Measurements from ENCODE around the gene RARRES2.

RARRES2 gene

GRCh38 chr7:150374026-150374425 lies 32.6 kb upstream of the RARRES2 start:
- Histone ChIP-seq H3K9me3 (ENCODE audit: control insufficient read depth, insufficient read depth, low read length) (no peaks in the 10 kb centered on the region), H3F3A (ENCODE audit: control insufficient read depth, insufficient read depth) (peaks cover 31% of the 10 kb centered on the region), H4K20me1 (ENCODE audit: control insufficient read depth, insufficient read depth, low read depth, low read length) (peaks cover 12% of the 10 kb centered on the region), H3K4me1 (ENCODE audit: control insufficient read depth, low read length) (peaks cover 68% of the 10 kb centered on the region), H3K27me3 (ENCODE audit: control insufficient read depth, low read length) (no peaks in the 10 kb centered on the region), H3K4me3 (ENCODE audit: low read length) (no peak overlapping the region), H3K79me2 (ENCODE audit: control insufficient read depth, low read length) (peaks cover 57% of the 10 kb centered on the region), H3K36me3 (ENCODE audit: control insufficient read depth, low read length) (peaks cover 61% of the 10 kb centered on the region), H3K9me2 (replicated peaks; ENCODE audit: control insufficient read depth, low read length) (no peaks in the 10 kb centered on the region), H3K4me2 (ENCODE audit: low read length) (no peak overlapping the region), H3K27ac (ENCODE audit: low read depth, low read length) (no peak overlapping the region)
- TF ChIP-seq, protein P1, sequence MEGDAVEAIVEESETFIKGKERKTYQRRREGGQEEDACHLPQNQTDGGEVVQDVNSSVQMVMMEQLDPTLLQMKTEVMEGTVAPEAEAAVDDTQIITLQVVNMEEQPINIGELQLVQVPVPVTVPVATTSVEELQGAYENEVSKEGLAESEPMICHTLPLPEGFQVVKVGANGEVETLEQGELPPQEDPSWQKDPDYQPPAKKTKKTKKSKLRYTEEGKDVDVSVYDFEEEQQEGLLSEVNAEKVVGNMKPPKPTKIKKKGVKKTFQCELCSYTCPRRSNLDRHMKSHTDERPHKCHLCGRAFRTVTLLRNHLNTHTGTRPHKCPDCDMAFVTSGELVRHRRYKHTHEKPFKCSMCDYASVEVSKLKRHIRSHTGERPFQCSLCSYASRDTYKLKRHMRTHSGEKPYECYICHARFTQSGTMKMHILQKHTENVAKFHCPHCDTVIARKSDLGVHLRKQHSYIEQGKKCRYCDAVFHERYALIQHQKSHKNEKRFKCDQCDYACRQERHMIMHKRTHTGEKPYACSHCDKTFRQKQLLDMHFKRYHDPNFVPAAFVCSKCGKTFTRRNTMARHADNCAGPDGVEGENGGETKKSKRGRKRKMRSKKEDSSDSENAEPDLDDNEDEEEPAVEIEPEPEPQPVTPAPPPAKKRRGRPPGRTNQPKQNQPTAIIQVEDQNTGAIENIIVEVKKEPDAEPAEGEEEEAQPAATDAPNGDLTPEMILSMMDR (IDR thresholded peaks at IDR 0.05; ENCODE audit: low read depth, low read length, poor library complexity, severe bottlenecking) = no peak
- no peak for TF ChIP-seq EZH2phosphoT487 (IDR thresholded peaks at IDR 0.05; ENCODE audit: borderline replicate concordance, low read length)

DNA sequence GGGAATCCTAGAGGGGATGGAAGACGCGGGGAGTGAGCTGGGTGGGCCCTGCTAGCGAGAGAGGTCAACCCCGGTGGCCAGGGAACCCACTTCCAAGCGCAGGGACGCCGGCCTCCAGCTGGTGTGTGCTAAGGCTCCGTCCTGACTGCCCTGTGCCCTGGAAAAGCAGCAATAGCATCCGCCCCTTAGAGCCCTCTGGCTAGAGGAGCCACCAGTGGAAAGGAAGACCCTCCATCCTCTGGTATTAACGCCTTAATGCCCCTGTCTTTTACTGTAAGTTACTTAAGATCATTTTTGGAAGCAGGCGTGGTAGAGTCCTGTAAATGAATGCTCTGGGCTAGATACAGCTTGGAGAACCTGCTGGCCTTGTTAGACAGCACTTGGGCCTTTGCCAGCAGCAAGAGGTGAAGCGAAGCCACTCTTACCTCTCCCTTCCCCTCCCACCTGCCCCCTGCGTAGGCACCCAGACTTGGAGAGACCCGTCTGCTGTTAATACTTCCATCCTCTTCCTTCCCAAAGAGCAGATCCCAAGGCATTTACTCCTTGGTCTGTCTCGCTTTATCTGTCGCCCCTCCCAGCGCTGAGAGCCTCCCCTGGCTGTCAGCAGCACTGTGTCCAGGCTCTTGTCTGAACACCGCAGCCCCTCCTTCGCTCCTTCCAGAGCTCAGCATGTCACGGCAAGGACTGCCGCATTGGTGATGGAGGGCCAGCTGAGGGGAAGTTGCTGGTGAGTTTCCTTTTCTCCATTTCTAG lies 31.8 kb upstream of the RARRES2 start:
- H3K4me3 ChIP-seq (ENCODE audit: low read length) = no peak overlapping the region
- H3K79me2 ChIP-seq (ENCODE audit: control insufficient read depth, low read length) = peaks cover 64% of the 10 kb centered on the region
- peaks cover 27% of the 10 kb centered on the region for H3F3A ChIP-seq (ENCODE audit: control insufficient read depth, insufficient read depth)
- H3K9me2 ChIP-seq (replicated peaks; ENCODE audit: control insufficient read depth, low read length) = no peaks in the 10 kb centered on the region
- H3K27ac ChIP-seq (ENCODE audit: low read depth, low read length) = no peak overlapping the region
- H3K4me1 ChIP-seq (ENCODE audit: control insufficient read depth, low read length) = peaks cover 66% of the 10 kb centered on the region
- H3K4me2 ChIP-seq (ENCODE audit: low read length) = 0 out of 2 replicates have a peak overlapping the region, but pooled peaks have one; percentile 14
- no peaks in the 10 kb centered on the region for H3K27me3 ChIP-seq (ENCODE audit: control insufficient read depth, low read length)
- no peaks in the 10 kb centered on the region for H3K9me3 ChIP-seq (ENCODE audit: control insufficient read depth, insufficient read depth, low read length)
- peaks cover 62% of the 10 kb centered on the region for H3K36me3 ChIP-seq (ENCODE audit: control insufficient read depth, low read length)
- TF ChIP-seq EZH2phosphoT487 (IDR thresholded peaks at IDR 0.05; ENCODE audit: borderline replicate concordance, low read length) = no peak
- TF ChIP-seq, protein P1 (IDR thresholded peaks at IDR 0.05; ENCODE audit: low read depth, low read length, poor library complexity, severe bottlenecking) = no peak
- peaks cover 12% of the 10 kb centered on the region for H4K20me1 ChIP-seq (ENCODE audit: control insufficient read depth, insufficient read depth, low read depth, low read length)

DNA sequence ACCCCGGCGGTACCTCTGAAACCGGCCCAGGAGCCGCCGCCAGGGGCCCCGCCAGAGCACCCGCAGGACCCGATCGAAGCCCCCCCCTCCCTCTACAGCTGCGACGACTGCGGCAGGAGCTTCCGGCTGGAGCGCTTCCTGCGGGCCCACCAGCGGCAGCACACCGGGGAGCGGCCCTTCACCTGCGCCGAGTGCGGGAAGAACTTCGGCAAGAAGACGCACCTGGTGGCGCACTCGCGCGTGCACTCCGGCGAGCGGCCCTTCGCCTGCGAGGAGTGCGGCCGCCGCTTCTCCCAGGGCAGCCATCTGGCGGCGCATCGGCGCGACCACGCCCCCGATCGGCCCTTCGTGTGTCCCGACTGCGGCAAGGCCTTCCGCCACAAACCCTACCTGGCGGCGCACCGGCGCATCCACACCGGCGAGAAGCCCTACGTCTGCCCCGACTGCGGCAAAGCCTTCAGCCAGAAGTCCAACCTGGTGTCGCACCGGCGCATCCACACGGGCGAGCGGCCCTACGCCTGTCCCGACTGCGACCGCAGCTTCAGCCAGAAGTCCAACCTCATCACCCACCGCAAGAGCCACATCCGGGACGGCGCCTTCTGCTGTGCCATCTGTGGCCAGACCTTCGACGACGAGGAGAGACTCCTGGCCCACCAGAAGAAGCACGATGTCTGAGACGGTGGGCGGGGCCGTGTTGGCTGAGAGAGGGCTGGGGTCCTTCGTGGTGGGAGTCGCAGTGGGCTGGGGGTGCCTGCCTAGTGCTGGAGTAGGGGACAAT lies 31.0 kb upstream of the RARRES2 start:
- Histone ChIP-seq H3K9me3 (ENCODE audit: control insufficient read depth, insufficient read depth, low read length) (no peaks in the 10 kb centered on the region), H3K4me3 (ENCODE audit: low read length) (no peak overlapping the region), H3K79me2 (ENCODE audit: control insufficient read depth, low read length) (peaks cover 64% of the 10 kb centered on the region), H3K4me1 (ENCODE audit: control insufficient read depth, low read length) (peaks cover 66% of the 10 kb centered on the region), H4K20me1 (ENCODE audit: control insufficient read depth, insufficient read depth, low read depth, low read length) (peaks cover 12% of the 10 kb centered on the region), H3K4me2 (ENCODE audit: low read length) (no peak overlapping the region), H3F3A (ENCODE audit: control insufficient read depth, insufficient read depth) (peaks cover 24% of the 10 kb centered on the region), H3K27me3 (ENCODE audit: control insufficient read depth, low read length) (no peaks in the 10 kb centered on the region), H3K9me2 (replicated peaks; ENCODE audit: control insufficient read depth, low read length) (no peaks in the 10 kb centered on the region), H3K36me3 (ENCODE audit: control insufficient read depth, low read length) (peaks cover 62% of the 10 kb centered on the region), H3K27ac (ENCODE audit: low read depth, low read length) (no peak overlapping the region)
- TF ChIP-seq EZH2phosphoT487 (IDR thresholded peaks at IDR 0.05; ENCODE audit: borderline replicate concordance, low read length) = no peak

- Histone ChIP-seq H4K20me1 (ENCODE audit: control insufficient read depth, insufficient read depth, low read depth, low read length) (peaks cover 12% of the 10 kb centered on the region), H3K27ac (ENCODE audit: low read depth, low read length) (no peak overlapping the region), H3K4me1 (ENCODE audit: control insufficient read depth, low read length) (peaks cover 66% of the 10 kb centered on the region), H3F3A (ENCODE audit: control insufficient read depth, insufficient read depth) (peaks cover 24% of the 10 kb centered on the region), H3K9me3 (ENCODE audit: control insufficient read depth, insufficient read depth, low read length) (no peaks in the 10 kb centered on the region), H3K27me3 (ENCODE audit: control insufficient read depth, low read length) (no peaks in the 10 kb centered on the region), H3K36me3 (ENCODE audit: control insufficient read depth, low read length) (peaks cover 62% of the 10 kb centered on the region), H3K4me2 (ENCODE audit: low read length) (no peak overlapping the region), H3K9me2 (replicated peaks; ENCODE audit: control insufficient read depth, low read length) (no peaks in the 10 kb centered on the region), H3K79me2 (ENCODE audit: control insufficient read depth, low read length) (peaks cover 64% of the 10 kb centered on the region), H3K4me3 (ENCODE audit: low read length) (no peak overlapping the region)
- TF ChIP-seq, protein P1 (IDR thresholded peaks at IDR 0.05; ENCODE audit: low read depth, low read length, poor library complexity, severe bottlenecking) = no peak
- no peak for TF ChIP-seq EZH2phosphoT487 (IDR thresholded peaks at IDR 0.05; ENCODE audit: borderline replicate concordance, low read length)
Measured at GRCh38 chr7:150371996-150372270, 30.5 kb upstream of the RARRES2 start.

Measured in DOHH2 (cell line).